ENCODE data around the gene TEN1.

- TF ChIP-seq USF2 (IDR thresholded peaks at IDR 0.05; ENCODE audit: low read depth, low read length) (no peak), CTCF (conservative IDR thresholded peaks at IDR 0.05; ENCODE audit: low read depth, low read length) (no peak), SMC3 (IDR thresholded peaks at IDR 0.05; ENCODE audit: low read depth, low read length) (no peak), MXI1 (IDR thresholded peaks at IDR 0.05; ENCODE audit: borderline replicate concordance, low read depth, low read length) (no peak), POLR2A (IDR thresholded peaks at IDR 0.05; ENCODE audit: low read depth, low read length) (no peak), CEBPB (IDR thresholded peaks at IDR 0.05; ENCODE audit: low read depth, low read length) (no peak)
Observed at GRCh38 chr17:76032073-76032779, 53.2 kb downstream of the TEN1 start.
